HG03457 (cell line): ENCODE measurements around the gene BTRC.
A peak's percentile ranks its signal among the peaks of the same experiment; 100 is the strongest.
"Not testable (repeated sequence)": the region's sequence is repeated elsewhere in the genome, so short reads cannot be mapped to it uniquely, and the experiment has no call there.

Experiments used
- ATAC-seq: cut with Tn5 transposase; IDR thresholded peaks from one replicate; pipeline ENCODE4 v1.9.1; 2021; ENCODE audit warnings: moderate number of reproducible peaks; ENCODE audit not compliant: unreplicated experiment

Gene BTRC

DNA sequence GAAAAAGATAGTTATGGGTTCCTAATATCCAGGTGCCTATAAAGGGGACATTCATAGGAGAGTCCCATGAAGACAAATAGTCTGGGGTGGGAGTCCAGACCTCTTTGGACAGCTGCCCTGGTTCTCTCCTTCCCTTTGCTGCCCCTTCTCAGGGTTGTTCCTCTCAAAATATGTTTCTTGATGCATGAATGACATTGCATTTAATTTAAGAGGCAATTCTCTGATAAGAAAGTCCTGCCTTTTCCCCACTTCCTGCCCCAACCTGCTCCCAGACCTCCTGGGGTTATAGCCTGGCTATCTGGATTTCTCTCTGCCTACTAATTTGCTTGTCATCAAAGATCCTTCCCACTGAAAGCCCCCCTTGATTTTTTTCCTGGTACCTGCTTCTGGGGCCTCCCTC is 12.5 kb upstream of the BTRC start:
- no peak for ATAC-seq

DNA sequence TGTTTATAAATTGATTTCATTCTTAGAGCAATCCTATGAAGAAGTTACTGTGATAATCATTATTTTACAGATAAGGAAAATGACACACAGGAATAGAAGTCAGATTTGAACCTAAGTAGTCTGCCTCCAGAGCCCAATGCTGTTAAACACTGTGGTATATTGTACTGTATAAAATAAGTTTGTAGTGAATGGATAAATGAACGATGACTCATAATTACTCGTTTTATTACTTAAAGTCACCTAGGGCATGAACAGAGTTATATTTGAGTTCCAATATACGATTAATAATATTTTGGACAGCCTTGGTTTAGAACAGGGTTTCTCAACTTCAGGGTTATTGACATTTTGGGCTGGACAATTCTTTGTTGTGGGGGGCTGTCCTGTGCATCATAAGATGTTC is 7.8 kb upstream of the BTRC start:
- ATAC-seq: no peak

DNA sequence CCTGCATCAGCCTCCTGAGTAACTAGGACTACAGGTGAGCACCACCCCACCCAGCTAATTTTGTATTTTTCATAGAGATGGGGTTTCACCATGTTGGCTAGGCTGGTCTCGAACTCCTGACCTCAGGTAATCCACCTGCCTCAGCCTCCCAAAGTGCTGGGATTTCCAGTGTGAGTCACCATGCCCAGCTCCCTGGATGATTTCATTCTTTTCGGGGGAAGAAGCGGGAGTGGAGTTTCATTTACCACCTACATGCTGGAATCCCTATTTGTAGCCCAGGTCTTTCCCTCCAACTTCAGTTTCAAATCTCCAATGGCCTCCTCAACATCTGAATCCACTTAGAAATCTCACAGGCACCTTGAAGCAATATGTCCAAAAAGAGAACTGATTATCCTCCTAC is 2.9 kb upstream of the BTRC start:
- ATAC-seq: no peak

DNA sequence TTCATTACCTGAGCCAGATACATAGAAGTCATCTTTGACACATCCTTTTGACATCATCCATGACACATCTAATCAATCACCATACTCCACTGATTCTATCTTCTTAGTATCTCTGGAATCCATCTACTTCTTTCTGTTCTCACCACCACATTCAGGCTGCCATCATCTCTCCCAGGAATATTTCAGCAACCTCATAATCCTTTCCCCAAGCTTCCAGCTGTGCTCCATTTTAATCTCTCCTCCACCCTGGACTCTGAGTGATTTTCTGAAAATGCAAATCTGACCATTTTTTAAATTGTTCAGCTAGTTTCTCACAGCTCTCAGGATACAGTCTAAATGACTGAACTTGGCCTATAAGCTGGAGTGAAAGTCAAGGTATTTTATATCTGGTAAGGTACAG is 2.5 kb upstream of the BTRC start:
- ATAC-seq: no peak

DNA sequence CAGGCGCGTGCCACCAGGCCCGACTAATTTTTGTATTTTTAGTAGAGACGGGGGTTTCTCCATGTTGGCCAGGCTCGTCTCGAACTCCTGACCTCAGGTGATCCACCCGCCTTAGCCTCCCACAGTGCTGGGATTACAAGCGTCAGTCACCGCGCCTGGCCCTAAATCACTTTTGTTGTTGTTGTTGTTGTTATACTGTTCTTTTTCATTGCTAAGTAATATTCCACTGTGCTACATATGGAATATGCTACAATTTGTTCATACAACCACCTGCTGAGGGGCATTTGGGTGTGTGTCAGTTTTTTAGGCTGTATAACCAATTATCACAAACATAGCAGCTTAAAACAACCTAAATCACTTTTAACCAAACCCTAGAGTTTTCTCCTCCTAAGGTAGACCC is 1.1 kb upstream of the BTRC start:
- ATAC-seq: not testable (repeated sequence)

DNA sequence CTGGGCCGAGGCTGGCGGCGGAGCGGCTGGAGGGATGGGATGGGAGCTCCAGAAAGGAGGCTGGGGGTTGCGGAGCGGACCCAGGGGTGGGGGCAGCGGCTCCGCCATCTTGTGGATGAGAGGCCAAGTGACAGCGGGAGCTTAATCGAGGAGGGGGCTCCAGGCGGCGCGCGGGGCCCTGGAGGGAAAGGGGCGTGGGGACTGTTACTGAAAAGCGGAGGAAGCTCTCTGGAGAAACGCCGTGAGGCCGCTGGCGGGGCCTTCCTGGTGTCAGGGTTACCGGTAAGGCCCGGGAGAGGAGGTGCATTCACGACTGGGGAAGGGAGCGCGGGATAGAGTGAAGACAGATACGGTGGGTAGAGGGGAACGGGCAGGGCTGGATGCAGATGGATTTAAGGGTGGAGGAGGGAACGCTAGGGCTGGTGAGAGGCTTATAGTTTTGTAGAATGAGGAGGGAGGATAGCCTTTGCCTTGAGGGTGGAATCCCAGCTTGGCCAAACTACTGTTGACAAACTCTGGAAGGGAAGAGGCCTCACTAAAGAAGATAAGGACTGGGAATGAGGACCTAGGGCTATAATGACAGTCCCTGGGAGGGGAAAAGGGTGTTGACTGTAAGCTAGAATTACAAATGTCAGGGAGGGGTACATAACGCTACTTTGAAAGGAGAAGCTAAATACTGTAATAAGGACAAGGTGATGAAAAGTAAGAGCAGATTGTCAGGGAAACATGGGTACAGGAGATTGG is 535 bp downstream of the BTRC start:
- ATAC-seq: peak; percentile 4

DNA sequence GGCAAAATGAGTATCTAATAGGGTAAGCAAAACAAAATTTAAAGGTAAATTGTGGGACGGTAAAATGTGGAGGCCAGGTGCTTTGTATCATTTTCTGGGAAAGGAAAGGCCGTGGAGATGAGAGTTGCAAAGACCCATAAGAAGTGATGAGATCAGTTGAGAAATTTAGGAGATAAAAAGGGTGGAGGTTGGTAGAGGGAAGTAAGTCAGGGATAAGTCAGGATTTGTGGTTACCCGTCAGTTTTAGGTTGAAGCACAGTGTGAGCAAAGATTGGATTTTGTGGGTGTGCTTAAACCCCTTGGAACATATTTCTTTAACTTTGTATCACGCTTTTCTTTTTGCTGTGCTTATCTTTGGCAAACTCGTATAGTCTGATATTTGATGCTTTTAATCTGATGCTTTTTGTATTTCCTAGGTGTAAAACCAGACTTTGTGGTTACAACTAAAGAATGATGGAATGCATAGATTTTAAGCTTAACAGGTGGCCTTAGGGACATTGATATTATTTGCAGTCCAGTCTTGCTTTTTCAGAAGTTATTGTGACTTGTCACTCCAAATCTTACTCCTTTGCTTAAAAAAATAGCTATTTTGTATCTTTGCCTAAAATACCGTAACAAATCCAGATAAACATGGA is 1.2 kb downstream of the BTRC start:
- ATAC-seq: no peak

- no peak for ATAC-seq
Measured at GRCh38 chr10:101356132-101356531, 2.2 kb downstream of the BTRC start.

DNA sequence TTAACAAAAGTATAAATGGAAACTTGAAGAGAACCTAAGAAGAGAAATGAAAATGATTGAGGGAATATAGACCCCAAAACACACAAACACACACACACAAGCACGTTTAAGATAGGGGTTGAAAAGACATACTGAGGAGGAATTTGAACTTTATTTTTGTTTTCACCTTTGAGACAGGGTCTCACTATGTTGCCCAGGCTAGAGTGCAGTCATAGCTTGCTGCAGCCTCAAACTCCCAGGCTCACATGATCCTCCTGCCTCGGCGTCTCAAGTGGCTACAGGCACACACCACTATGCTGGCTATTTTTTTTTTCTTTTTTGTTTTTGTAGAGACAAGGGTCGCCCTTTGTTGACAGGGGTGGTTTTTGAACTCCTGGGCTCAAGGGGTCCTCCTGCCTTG is 4.0 kb downstream of the BTRC start:
- ATAC-seq: no peak

DNA sequence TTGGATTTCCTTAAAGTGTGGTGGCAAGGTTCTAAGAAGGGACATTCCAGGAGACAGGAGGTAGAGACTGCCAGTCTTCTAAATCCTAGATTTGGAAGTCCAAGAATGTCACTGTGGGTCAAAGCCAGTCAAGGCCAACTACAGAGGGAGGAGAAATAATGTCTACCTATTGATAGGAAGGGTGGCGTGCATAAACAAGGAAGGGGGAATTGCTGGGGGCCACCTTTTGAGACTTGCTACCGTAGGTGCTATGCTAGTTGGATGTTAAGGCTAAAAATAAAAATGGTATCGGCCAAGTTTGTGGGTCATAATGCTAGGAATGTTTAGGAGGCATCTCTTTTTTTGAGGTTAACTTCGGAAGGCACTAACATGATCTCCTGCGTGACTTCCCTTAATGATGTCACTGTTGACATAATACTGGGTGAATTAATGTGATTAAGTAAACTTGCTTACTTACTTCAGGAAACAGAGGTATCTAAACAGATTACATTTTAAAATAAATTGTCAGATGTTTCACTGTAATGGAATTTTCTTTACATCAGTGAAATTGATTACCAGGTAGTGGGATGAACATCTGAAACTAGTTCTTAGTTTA is 4.8 kb downstream of the BTRC start:
- no peak for ATAC-seq

GRCh38 chr10:101360090-101360489 is 6.1 kb downstream of the BTRC start:
- not testable (repeated sequence) for ATAC-seq

- not testable (repeated sequence) for ATAC-seq
Measured at GRCh38 chr10:101360841-101361240, 6.9 kb downstream of the BTRC start.

DNA sequence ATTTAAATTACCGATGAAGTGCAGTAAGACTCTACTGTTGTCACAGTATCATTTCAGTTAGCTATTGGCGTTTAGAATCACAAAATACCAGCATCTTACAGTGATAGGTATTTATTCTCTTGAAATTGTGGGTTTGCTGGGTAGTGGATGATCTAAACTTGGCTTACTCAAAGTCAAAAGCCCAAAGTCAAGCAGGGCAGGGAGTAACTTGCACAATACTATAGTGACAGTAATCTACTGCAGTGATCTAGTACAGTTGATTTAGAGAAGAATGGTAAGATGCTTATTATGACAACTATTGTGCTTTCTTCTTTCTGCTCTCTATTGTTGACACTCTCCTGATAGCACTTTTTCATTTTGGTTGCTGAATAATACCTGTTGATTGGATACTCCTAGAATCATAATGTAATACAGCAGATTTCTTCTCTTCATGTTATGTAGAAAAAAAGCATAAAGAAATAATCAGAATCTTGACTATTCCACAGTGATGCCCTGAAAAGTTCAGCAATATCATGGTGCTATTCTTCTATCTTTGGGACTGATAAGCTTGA is 10.0 kb downstream of the BTRC start:
- ATAC-seq: no peak

DNA sequence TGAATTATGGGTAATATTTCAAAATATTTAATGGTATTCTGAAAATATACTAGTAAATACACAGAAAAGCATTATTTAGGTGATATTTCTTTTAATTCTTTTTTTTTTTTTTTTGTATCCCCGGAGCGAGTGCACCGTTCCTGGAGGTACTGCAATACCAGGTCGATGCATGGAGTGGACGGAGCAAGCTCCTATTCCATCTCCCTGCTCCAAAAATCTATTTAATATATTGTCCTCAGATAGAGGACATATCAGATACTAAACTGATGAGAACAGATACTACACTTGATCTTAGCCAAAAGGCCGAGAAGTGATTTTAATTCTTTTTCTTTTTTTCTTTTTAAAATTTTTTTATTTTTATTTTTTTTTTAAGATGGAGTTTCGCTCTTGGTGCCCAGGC is 10.8 kb downstream of the BTRC start:
- no peak for ATAC-seq

- ATAC-seq: no peak
Measured at GRCh38 chr10:101367569-101368453, 13.8 kb downstream of the BTRC start.

DNA sequence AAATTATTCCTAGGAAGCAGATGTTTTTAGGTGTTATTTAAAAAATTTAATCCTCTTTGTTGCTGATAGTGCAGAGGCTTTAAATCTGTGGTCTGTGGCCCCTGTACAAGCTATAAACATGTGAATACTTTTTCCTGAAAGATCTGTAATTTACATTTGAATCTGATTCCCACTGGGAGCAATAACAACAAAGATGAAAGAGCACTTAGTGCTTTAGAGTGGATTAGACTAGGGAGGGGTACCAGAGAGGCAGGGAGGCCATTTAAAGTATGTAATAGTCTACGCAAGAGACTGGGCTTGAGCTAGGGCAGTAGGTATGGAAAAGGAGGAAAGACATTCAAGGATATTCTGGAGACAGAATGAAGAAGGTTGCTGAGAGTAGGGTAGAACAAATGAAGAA is 19.1 kb downstream of the BTRC start:
- ATAC-seq: no peak

DNA sequence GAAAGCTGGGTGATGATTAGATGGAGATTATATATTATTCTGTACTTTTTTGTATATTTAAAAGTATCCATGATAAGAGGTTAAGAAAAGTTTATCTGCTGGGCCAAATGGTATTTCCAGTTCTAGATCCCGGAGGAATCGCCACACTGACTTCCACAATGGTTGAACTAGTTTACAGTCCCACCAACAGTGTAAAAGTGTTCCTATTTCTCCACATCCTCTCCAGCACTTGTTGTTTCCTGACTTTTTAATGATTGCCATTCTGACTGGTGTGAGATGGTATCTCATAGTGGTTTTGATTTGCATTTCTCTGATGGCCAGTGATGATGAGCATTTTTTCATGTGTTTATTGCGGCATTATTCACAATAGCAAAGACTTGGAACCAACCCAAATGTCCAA is 20.0 kb downstream of the BTRC start:
- ATAC-seq: not testable (repeated sequence)

GRCh38 chr10:101375076-101375475 is 21.1 kb downstream of the BTRC start:
- no peak for ATAC-seq

DNA sequence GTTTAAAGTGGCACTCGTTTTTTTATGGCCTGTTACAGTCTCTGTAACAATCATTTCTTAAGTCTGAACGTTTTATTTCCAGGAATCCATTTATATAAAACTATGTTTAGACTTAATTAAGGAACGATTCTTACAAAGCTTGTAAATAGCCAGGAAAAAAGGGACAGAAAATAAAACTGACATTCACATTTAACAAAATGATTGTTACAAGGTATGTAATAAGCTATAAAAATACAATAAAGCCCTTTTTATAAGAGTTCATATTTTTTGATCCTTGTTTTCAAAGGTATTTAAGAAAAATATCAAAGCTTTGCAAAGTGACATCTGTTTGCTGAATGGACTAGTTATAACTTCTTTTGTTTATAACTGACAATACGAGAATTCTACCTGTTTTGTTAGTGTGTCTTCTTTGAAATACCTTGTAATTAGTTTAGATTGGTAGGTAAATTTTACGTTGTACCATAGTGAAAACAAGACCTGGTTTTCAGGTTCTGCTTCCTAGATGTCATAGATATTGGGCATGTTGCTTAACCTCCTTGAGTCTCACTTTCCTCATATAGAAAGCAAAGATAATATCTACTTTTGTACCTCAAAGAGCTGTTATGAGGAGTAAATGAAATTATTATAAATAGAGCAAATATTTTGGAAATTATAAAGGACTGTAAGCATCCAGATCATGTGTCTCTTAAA is 25.8 kb downstream of the BTRC start:
- ATAC-seq: no peak

DNA sequence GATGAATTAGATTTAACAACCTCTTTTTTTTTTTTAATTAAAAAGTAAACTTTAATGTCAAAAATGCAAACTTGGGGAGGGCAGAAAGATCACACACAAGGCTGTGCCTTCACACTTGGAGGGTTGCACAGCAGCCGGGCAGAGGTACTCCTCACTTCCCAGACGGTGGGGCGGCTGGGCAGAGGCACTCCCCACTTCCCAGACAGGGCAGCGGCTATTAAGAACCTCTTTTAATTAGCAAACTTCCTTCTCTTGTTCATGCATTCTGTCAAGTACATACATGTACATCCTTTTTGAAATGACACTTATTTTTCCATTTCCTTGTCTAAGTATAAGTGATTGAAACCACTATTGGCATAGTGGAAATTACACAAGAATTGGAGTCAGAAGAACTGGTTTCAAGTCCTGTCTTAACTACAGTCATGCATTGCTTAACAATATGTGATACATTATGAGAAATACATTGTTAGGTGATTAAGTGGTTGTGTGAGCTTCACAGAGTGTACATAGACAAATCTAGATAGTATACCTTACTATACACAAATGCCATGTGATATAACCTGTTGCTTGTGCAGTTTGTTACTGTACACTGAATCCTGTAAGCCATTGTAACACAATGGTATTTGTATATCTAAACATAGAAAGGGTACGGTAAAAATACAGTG is 26.5 kb downstream of the BTRC start:
- ATAC-seq: no peak
